Pons (tissue), 1 donor: ENCODE results near the gene LGALS7B.
"Not testable (repeated sequence)": the region's sequence is repeated elsewhere in the genome, so short reads cannot be mapped to it uniquely, and the experiment has no call there.

Source experiments
- DNase-seq: peaks from one replicate; pipeline ENCODE4 v3.0.0-alpha.2; 2016; ENCODE audit warnings: low spot score

The LGALS7B gene

DNA sequence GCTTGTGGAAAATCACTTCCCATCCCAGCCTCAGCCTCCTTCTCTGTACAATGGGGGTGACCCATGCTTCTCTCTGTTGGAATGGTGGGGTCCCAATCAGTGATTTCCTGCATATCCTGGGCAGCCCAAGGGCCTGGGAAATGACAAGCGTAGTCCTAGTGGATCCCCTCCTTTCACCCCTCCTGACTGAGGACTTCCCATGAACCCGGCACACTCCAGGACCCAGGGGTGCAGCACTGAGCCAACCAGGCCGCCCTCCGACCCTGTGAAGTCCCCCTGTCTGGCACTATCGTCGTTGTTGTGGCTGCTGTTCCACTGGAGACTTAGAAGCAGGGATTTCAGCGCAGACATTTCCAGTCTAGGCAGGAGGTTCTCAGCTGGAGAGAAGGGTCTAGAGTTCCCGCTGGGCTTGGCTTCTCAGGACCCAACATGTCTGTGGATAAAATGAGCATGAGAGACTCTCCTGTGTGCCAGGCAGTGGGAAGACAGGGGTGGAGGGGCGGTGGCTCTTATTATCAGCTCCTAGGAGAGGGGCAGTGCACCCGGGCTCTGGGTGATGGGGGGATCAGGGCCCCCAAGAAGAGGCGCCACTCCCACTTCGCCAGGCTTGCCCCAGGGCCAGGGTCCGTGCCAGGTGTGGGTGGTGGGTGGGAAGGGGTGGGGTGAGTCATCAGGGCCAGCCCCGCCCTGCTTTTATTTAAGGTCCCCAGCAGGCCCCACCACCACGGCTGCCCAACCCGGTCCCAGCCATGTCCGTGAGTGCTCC lies at the start of gene LGALS7B:
Gene LGALS7B, plus strand, starts transcription at position 723 of the 766 bp plus-strand sequence. Its CDS starts 27 bp downstream, at position 750.
- no peak for DNase-seq

DNA sequence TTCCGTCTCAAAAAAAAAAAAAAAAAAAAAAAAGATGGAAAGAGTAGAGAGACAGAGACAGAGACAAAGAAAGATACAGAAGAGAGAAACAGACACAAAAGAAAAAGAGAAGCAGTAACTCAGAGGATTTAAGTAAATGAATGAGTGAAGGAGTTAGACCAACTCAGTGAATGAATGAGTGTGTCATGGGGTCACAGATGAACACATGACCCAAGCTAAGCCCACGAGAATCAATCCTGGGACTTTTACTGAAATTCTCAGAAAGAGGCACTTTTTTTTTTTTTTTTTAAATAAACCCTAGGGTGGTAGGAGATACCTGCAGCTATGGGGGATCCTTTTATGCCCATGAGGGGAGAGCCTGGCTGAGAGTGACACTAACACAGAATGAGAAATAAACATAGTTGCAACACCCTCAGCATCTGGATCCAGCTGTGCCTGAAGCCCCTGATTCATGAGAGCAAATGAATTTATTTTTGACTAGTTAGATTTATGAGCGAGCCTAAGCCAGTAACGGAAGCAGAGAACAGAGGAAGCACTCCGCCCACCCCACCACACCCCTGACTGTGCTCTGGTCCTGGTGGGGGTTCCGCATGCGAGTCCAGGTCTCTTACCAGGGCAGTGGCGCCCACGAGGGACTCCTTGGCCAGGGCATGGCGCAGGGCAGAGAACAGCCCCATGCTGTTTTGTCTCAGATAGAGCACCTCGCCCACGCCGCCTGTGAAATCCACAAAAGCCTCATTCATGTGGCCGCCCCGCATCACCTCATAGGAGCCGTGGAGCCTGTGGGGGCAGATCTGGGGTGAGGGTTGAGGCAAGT lies 49.4 kb upstream of the LGALS7B start:
- DNase-seq = no peak

DNA sequence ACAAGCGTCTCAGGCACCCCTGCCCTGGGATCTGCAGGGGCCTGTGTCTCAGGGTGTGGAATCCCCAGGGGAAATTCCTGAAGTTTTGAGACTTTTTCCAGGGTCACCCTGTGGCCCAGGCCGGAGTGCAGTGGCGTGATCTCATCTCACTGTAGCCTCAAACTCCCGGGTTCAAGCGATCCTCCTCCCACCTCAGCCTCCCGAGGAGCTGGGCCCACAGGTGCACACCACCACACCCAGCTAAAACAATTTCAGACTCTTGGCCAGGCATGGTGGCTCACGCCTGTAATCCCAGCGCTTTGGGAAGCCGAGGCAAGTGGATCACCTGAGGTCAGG lies 48.8 kb upstream of the LGALS7B start:
- no peak for DNase-seq

DNA sequence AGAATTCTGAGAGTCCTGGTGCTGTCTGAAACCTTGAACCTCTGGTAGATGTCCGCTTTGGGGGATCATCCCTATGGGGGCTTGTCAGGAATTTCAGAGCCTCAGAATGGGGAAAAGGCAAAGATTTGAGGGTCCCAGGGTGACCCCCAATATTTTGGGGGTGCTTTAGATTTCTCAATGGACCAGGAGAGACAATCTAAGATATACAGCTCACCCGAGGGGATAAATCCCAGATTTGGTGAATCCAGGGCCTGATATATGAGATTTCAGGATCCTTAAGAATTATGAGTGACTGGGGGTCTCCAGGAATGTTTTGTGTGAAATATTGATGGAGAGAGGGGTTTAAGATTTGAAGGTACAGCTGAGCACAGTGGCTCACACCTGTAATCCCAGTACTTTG lies 48.1 kb upstream of the LGALS7B start:
- DNase-seq = no peak

DNA sequence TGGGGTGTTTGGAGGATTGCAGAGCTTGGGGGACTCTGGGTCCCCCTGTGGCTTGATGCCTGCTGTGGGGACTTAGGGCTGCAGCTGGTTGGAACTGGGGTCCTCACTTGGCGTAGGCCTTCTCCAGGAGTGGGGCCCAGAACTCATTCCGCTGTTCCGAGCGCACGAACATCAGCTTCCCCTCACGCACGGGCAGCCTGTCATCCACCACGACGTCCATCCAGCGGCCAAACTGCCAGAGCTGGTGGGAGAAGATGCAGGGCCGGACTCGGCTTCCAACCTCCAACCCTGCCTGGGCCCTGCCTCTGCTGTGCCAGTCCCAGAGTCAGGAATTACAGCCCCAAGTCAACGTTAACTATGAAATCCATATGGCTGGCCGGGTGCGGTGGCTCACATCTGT lies 47.3 kb upstream of the LGALS7B start:
- DNase-seq = no peak

DNA sequence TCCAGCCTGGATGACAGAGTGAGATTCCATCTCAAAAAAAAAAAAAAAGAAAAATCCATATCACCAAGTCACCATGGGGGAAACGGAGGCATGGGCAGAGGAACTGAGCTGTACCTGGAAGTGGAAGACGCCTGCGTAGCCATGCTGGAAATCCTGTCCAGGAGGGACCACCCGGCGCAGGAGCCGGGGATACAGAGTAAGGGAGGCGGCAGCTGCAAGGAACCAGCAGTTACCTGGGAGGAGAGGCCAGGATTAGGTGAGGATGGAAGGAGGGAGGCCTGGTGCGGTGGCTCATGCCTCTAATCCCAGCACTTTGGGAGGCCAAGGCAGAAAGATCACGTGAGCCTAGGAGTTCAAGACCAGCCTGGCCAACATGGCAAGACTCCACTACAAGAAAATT lies 46.7 kb upstream of the LGALS7B start:
- no peak for DNase-seq

DNA sequence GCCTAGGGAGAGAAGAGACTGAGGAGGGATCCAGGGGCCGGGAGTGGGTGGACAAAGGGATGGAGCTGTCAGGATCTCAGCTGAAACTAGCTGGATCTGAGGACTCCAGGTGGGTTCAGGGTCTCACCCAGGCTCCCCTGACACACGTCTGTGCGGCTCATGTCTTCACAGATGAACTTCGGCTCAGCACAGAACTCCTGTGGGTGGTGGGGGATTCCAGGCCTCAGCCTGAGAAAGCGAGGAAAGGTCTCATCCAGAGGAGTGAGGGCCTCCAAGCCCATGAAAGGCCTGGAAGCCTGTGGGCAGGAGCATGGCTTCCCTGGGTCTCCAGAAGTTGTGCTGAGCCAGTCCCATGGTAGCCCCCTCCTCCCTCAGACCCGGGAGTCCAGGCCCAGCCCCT lies 46.1 kb upstream of the LGALS7B start:
- DNase-seq = no peak

DNA sequence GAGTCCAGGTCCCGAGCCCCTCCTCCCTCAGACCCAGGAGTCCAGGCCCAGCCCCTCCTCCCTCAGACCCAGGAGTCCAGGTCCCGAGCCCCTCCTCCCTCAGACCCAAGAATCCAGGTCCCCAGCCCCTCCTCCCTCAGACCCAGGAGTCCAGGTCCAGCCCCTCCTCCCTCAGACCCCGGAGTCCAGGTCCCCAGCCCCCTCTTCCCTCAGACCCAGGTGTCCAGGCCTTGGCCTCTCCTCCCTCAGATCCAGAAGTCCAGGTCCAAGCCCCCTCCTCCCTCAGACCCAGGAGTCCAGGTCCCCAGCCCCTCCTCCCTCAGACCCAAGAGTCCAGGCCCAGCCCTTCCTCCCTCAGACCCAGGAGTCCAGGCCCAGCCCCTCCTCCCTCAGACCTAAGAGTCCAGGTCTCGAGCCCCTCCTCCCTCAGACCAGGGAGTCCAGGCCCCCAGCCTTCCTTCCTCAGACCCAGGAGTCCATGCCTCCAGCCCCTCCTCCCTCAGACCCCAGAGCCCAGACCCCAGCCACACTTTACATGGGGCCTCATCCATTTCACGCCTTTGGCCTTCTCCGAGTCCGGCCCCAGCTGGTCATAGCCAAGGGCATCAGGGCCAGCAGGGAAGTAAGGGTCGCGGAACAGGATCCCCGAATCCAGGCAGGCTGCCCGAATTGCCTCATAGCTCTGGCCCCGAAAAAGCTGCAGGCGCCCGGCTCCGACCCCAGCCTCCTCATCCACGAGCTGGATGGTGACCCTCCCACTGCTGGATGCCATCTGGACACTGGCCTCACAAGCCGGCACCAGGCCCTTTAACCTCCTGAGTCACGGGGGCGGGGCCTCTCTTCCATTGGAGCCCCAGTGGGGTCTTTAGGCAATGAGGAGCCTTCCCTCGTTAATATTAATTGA lies 45.4 kb upstream of the LGALS7B start:
- DNase-seq = no peak

DNA sequence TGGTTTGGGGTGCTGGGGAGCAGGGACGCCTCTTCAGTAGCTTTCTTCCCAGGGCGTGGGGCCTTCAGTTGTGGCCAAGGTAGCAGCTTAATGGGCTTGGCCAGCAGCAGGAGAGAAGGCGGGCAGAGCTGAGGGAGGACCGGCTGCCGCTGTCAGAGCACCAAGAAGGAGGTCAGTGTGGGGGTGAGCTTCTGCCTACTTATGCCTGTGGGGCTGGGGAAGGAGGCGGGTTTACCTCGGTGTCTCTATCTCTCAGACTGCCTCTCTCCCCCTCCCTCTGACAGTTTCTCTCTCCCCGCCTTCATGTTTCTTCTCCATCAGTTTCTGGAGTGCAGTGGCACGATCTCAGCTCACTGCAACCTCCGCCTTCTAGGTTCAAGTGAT lies 44.7 kb upstream of the LGALS7B start, which contains the start of gene CAPN12:
Gene CAPN12, minus strand, starts transcription at position 177 of the 384 bp plus-strand sequence. CDS start 309 bp downstream, outside the sequence.
- no peak for DNase-seq

DNA sequence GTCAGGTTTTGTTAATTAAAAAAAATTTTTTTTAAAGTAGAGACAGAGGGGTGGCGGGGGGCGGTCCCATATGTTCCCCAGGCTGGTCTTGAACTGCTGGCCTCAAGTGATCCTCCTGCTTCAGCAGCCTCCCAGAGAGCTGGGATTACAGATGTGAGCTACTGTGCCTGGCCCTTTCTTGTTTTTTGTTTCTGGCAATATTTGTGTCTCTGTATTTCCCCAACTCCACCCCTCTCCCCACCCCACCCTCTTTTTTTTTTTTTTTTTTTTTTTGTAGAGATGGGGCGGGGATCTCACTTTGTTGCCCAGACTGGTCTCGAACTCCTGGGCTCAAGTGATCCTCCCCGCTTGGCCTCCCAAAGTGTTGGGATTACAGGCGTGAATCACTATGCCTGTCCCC lies 44.1 kb upstream of the LGALS7B start:
- DNase-seq = no peak

DNA sequence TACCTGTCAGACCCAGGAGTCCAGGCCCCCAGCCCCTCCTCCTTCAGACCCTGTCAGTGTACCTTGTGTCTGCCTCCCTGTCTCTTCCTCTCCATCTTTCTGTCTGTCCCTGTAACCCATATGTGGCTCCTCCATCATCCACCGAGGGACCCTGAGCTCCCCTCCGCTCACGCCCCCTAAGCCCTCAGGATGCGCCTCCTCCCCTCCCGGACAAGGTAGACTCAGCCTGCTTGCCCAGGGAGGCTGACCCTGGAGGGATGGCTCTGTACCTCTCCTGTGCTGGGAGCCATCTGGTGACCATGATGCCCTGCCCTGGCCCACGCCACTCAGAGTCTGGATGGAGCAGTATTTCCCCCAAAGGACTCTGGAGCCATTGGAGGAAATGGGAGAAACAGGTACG lies 43.7 kb upstream of the LGALS7B start:
- no peak for DNase-seq

DNA sequence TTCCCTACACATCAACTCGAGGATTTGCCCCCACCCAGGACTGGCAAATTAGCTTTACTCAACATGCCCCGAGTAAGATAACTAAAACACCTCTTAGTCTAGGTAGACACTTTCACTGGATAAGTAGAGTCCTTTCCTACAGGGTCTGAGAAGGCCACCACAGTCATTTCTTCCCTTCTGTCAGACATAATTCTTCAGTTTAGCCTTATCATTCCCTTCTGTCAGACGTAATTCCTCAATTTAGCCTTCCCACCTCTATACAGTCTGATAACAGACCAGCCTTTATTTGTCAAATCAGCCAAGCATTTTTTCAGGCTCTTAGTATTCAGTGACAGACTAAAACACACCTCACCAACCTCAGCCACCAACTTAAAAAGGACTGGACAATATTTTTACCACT lies 35.2 kb upstream of the LGALS7B start:
- not testable (repeated sequence) for DNase-seq

DNA sequence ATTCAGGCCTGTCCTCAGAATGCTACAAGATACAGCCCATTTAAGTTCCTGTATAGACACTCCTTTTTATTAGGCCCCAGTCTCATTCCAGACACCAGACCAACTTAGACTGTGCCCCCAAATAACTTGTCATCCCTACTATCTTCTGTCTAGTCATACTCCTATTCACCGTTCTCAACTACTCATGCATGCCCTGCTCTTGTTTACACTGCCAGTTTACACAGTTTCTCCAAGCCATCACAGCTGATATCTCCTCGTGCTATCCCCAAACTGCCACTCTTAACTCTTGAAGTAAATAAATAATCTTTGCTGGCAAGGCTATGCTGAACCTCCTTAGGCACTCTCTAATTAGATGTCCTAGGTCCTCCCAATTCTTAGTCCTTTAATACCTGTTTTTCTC lies 34.8 kb upstream of the LGALS7B start:
- DNase-seq = not testable (repeated sequence)

DNA sequence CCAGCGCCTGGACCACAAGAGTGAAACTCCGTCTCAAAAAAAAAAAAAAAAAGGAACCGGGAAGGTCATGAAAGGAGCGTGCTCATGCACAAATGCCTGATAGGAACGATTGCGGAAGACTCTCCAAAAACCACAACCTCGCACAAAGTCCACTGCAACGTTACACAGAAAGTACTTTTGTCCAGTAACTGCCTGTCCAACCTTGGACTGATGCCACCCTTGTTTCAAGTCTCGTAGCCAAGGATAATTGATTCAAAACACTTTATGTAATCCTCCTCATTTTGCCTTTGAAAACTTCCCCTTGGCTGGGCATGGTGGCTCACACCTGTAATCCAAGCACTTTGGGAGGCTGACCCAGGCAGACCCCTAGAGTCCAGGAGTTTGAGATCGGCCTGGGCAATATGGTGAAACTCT lies 29.4 kb upstream of the LGALS7B start:
- peak; percentile 40 for DNase-seq

DNA sequence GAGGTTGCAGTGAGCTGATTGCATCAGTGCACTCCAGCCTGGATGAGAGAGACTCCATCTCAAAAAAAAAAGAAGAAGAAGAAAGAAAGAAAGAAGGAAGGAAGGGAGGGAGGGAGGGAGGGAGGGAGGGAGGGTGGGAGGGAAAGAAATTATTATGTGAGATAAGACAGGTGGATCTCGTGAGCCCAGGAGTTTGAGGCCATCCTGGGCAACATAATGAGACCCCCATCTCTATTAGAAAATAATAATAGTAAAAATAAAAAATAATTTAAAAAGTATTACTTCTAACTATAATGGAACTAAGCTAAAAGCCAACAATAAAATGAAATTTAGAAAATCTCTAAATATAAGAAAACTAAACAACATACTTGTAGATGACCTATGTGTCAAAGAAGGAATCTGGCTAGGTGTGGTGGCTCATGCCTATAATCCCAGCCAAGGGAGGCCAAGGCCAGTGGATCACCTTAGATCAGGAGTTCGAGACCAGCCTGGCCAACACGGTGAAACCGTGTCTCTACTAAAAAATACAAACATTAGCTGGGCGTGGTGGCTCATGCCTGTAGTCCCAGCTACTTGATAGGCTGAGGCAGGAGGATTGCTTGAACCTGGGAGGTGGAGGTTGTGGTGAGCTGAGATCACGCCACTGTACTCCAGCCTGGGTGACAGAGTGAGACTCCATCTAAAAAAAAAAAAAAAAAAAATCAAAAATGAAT lies 28.0 kb upstream of the LGALS7B start:
- not testable (repeated sequence) for DNase-seq

DNA sequence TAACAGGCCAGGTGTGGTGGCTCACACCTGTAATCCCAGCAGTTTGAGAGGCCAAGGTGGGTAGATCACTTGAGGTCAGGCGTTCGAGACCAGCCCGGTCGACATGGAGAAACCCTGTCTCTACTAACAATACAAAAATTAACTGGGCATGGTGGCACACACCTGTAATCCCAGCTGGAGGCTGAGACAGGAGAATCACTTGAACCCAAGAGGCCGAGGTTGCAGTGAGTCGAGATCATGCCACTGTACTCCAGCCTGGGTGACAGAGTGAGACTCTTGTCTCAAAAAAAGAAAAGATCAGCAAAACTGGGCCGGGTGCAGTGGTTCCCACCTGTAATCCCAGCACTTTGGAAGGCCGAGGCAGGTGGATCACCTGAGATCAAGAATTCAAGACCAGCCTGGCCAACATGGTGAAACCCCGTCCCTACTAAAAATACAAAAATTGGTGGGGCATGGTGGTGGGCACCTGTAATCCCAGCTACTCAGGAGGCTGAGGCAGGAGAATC lies 27.1 kb upstream of the LGALS7B start:
- not testable (repeated sequence) for DNase-seq

DNA sequence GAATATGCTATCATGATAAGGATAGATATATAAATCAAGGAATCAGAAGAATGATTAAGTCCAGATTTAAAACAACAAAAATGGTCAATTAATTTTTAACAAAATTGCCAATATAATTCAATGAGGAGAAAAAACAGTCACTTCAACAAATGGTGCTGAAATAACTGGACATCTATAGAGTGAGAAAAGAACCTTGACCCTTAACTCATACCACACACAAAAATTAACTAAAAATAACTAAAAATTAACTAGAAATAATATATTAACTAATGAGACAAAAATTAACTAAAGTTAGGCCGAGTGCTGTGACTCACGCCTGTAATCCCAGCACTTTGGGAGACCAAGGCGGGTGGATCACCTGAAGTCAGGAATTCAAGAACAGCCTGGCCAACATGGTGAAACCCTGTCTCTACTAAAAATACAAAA lies 25.2 kb upstream of the LGALS7B start:
- no peak for DNase-seq

DNA sequence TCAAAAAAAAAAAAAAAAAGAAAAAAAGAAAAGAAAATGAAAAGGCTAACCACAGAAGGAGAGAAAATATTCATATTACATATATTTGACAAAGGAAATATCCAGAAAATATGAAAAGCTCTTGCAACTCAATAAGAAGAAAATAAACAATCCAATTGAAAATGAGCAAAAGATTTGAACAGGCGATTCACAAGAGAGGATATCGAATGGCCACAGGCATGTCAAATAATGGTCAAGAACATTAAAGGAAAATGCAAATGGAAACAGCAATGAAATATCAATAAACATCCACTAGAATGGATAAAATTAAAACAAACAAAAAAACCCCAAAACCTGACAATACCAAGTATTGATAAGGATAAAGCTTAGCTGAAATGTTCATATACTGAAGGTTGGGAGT lies 23.8 kb upstream of the LGALS7B start:
- no peak for DNase-seq

DNA sequence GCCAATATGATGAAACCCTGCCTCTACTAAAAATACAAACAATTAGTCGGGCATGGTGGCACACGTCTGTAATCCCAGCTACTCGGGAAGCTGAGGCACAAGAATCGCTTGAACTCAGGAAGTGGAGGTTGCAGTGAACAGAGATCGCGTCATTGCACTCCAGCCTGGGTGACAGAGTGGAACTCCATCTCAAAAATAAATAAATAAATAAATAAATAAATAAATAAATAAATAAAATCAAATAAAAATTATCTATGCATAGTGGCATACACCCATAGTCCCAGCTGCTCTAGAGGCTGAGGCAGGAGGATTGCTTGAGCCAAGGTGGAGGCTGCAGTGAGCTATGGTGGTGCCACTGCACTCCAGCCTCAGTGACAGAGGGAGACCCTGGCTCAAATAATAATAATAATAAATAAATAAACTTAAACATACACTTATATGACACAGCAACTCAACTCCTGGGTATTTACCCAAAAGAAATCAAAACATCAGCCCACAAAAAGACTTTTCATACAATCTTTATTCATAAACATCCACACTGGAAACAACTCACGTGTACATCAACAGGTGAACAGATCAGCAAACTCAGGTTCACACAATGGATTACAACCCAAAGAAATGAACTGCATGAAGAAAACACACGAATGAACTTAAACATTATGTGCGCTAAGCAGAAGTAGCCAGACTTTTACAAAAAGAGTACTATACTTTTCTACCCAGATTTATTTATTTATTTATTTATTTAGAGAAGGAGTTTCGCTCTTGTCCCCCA lies 22.5 kb upstream of the LGALS7B start:
- no peak for DNase-seq

DNA sequence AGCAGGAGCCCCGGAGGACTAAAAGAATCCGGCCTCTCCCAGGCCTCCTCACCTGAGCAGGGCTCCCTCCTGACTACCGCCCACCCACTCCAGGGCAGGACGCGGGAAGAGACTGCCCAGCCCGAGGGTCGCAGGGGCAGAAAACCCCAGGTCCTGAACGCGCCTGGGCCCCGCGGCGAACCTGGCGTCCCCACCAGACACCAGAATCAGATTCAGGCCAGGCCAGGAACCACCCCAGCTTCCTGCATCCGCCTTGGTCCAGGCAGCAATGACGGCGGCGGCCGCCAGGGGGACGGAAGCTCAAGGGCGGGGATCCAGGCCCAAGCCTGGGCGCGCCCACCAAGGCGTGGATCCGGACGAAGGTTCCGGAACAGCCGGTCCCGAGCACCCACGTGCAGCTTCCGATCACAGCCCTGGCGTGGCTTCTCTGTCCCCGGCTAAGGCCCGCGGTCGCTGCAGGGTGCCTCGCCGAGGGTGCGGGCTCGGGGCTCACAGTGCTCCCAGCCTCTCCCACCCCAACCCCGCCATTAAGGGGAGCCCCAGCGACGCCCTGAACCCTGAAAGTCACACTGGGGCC lies 19.3 kb upstream of the LGALS7B start:
- peak; percentile 42 for DNase-seq
